PC-9 (cell line): Measurements from ENCODE around the gene IFT57.
"Not testable (repeated sequence)": the region's sequence is repeated elsewhere in the genome, so short reads cannot be mapped to it uniquely, and the experiment has no call there.

ENCODE experiments used
- CTCF ChIP-seq: fragments of 200-600 bp; sonication (generic); conservative IDR thresholded peaks from 2 replicates; pipeline ENCODE4 v1.6.1; 2017; ENCODE audit warnings: mixed run types, antibody characterized with exemption, mild to moderate bottlenecking, moderate library complexity
- EZH2 ChIP-seq: fragments of 200-600 bp; sonication (generic); IDR thresholded peaks from 2 replicates; pipeline ENCODE4 v1.8.0; 2017; ENCODE audit warnings: antibody characterized with exemption, low read depth

- not testable (repeated sequence) for TF ChIP-seq CTCF, EZH2
Measured at GRCh38 chr3:108268235-108268634, 46.0 kb upstream of the IFT57 start.
